ENCODE results near the gene EVC.

Gene EVC

GRCh38 chr4:5790546-5790857 is 79.5 kb downstream of the EVC start:
- Histone ChIP-seq H3K27ac (ENCODE audit: low read length) (no peak overlapping the region), H3K27me3 (ENCODE audit: low read depth, low read length) (no peaks in the 10 kb centered on the region), H3K4me3 (ENCODE audit: low read length) (no peak overlapping the region), H4K20me1 (ENCODE audit: insufficient read depth, low read length) (0 out of 2 replicates have a peak, but pooled peaks cover 3% of the 10 kb centered on the region), H3K79me2 (ENCODE audit: low read length) (no peaks in the 10 kb centered on the region), H3K4me2 (ENCODE audit: low read length) (no peak overlapping the region), H3K4me1 (ENCODE audit: low read length) (peaks cover 7% of the 10 kb centered on the region), H3K36me3 (replicated peaks; ENCODE audit: low read depth, low read length) (peaks cover 25% of the 10 kb centered on the region), H3K9ac (ENCODE audit: low read length) (no peak overlapping the region), H3K9me3 (ENCODE audit: insufficient read depth, low read length) (no peaks in the 10 kb centered on the region), H2AFZ (ENCODE audit: low read depth, low read length) (no peak overlapping the region)
- no peak for TF ChIP-seq EZH2phosphoT487 (IDR thresholded peaks at IDR 0.05; ENCODE audit: low read depth)
- TF ChIP-seq, protein P1, sequence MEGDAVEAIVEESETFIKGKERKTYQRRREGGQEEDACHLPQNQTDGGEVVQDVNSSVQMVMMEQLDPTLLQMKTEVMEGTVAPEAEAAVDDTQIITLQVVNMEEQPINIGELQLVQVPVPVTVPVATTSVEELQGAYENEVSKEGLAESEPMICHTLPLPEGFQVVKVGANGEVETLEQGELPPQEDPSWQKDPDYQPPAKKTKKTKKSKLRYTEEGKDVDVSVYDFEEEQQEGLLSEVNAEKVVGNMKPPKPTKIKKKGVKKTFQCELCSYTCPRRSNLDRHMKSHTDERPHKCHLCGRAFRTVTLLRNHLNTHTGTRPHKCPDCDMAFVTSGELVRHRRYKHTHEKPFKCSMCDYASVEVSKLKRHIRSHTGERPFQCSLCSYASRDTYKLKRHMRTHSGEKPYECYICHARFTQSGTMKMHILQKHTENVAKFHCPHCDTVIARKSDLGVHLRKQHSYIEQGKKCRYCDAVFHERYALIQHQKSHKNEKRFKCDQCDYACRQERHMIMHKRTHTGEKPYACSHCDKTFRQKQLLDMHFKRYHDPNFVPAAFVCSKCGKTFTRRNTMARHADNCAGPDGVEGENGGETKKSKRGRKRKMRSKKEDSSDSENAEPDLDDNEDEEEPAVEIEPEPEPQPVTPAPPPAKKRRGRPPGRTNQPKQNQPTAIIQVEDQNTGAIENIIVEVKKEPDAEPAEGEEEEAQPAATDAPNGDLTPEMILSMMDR (IDR thresholded peaks at IDR 0.05; ENCODE audit: low read depth, low read length), result no peak

GRCh38 chr4:5791654-5792053 is 80.7 kb downstream of the EVC start:
- Histone ChIP-seq H3K4me3 (ENCODE audit: low read length) (no peak overlapping the region), H3K27ac (ENCODE audit: low read length) (no peak overlapping the region), H3K4me2 (ENCODE audit: low read length) (no peak overlapping the region), H4K20me1 (ENCODE audit: insufficient read depth, low read length) (0 out of 2 replicates have a peak, but pooled peaks cover 3% of the 10 kb centered on the region), H3K9ac (ENCODE audit: low read length) (no peak overlapping the region), H3K36me3 (replicated peaks; ENCODE audit: low read depth, low read length) (peaks cover 20% of the 10 kb centered on the region), H3K4me1 (ENCODE audit: low read length) (peaks cover 7% of the 10 kb centered on the region), H3K79me2 (ENCODE audit: low read length) (no peaks in the 10 kb centered on the region), H2AFZ (ENCODE audit: low read depth, low read length) (no peak overlapping the region), H3K27me3 (ENCODE audit: low read depth, low read length) (no peaks in the 10 kb centered on the region), H3K9me3 (ENCODE audit: insufficient read depth, low read length) (no peaks in the 10 kb centered on the region)
- TF ChIP-seq, protein P1 (IDR thresholded peaks at IDR 0.05; ENCODE audit: low read depth, low read length), result no peak
- no peak for TF ChIP-seq EZH2phosphoT487 (IDR thresholded peaks at IDR 0.05; ENCODE audit: low read depth)

DNA sequence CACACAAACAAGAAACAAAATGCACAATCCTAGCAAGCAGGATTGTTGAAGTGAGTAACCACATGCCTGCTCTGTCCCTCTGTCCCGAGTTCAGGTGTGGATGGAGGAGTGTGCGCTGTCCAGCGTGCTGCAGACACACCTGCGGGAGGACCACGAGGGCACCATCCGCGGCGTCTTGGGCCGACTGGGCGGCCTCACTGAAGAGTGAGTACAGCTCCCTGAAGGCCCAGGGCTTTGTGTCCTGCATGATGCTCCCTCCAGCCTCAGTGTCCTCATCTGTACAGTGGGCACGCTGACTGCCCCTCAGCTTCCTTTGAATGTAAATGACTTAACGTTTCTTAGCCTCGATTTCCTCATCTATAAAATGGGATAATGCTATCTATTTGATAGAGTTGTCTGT is 82.5 kb downstream of the EVC start:
- H3K4me3 ChIP-seq (ENCODE audit: low read length), result no peak overlapping the region
- no peaks in the 10 kb centered on the region for H3K79me2 ChIP-seq (ENCODE audit: low read length)
- no peaks in the 10 kb centered on the region for H3K9me3 ChIP-seq (ENCODE audit: insufficient read depth, low read length)
- H3K27me3 ChIP-seq (ENCODE audit: low read depth, low read length), result no peaks in the 10 kb centered on the region
- peaks cover 4% of the 10 kb centered on the region for H3K36me3 ChIP-seq (replicated peaks; ENCODE audit: low read depth, low read length)
- H2AFZ ChIP-seq (ENCODE audit: low read depth, low read length), result no peak overlapping the region
- TF ChIP-seq EZH2phosphoT487 (IDR thresholded peaks at IDR 0.05; ENCODE audit: low read depth), result no peak
- TF ChIP-seq, protein P1 (IDR thresholded peaks at IDR 0.05; ENCODE audit: low read depth, low read length), result no peak
- H4K20me1 ChIP-seq (ENCODE audit: insufficient read depth, low read length), result 0 out of 2 replicates have a peak, but pooled peaks cover 3% of the 10 kb centered on the region
- H3K27ac ChIP-seq (ENCODE audit: low read length), result no peak overlapping the region
- no peak overlapping the region for H3K4me2 ChIP-seq (ENCODE audit: low read length)
- no peaks in the 10 kb centered on the region for H3K4me1 ChIP-seq (ENCODE audit: low read length)
- H3K9ac ChIP-seq (ENCODE audit: low read length), result no peak overlapping the region

DNA sequence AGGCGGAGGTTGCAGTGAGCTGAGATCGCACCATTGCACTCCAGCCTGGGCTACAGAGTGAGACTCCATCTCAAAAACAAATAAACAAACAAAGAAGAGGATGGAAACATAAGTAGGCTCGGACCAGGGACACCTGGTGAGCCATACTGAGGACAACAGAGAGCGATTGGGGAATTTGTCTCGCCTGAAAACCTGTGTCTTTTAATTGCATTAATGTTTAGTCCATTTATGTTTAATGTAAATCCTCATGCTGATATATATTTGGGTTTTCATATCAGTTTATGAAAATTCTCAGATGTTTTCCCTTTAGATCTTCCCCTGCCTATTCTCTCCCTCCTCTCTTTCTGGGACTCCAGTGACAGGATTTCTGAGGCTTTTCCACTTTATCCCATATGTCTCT is 84.6 kb downstream of the EVC start:
- H3K4me3 ChIP-seq (ENCODE audit: low read length), result no peak overlapping the region
- H3K4me1 ChIP-seq (ENCODE audit: low read length), result no peaks in the 10 kb centered on the region
- no peak overlapping the region for H3K9ac ChIP-seq (ENCODE audit: low read length)
- no peak for TF ChIP-seq EZH2phosphoT487 (IDR thresholded peaks at IDR 0.05; ENCODE audit: low read depth)
- TF ChIP-seq, protein P1 (IDR thresholded peaks at IDR 0.05; ENCODE audit: low read depth, low read length), result no peak
- peaks cover 4% of the 10 kb centered on the region for H3K36me3 ChIP-seq (replicated peaks; ENCODE audit: low read depth, low read length)
- H3K27me3 ChIP-seq (ENCODE audit: low read depth, low read length), result no peaks in the 10 kb centered on the region
- H3K27ac ChIP-seq (ENCODE audit: low read length), result no peak overlapping the region
- H3K4me2 ChIP-seq (ENCODE audit: low read length), result no peak overlapping the region
- no peaks in the 10 kb centered on the region for H4K20me1 ChIP-seq (ENCODE audit: insufficient read depth, low read length)
- no peak overlapping the region for H2AFZ ChIP-seq (ENCODE audit: low read depth, low read length)
- no peaks in the 10 kb centered on the region for H3K9me3 ChIP-seq (ENCODE audit: insufficient read depth, low read length)
- H3K79me2 ChIP-seq (ENCODE audit: low read length), result no peaks in the 10 kb centered on the region

All from OCI-LY3 (cell line).